ENCODE data around the gene TSHZ2.

The TSHZ2 gene

DNA sequence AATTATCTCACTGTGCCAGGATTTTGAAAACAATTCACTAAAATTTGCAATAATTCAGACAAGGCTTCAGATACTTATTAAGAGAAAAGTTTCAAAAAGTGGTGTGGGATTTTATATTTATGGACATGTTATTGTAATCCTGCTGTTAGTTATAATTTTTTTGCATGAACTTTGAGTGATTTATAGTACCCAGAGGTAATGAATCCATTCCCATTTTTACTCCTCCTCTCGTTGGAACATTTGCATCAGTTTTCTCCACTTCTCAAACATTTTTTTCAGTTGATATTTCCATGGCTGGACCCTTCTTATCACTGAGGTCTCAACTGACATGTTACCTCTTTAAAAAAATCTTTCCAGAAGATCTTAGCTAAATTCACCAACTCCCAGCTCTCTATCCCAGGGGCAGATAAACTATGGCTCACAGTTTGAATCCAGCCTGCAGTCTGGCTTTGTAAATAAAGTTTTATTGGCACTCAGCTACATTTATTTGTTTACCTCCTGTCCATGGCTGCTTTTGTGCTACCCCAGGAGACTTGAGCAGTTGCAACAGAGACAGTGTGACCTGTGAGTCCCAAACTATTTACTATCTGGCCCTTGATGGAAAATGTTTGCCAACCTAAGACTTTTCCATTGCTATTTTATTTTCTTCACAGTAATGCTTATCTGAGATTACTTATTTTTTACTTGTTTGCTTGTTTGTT, 83.4 kb downstream of the TSHZ2 start:
- H3K4me3 Mint-ChIP-seq = no peak overlapping the region
- peak overlapping the region; percentile 13 to 77 (median 38) for H3K27ac Mint-ChIP-seq
- H3K9me3 Mint-ChIP-seq = peaks cover 2% of the 10 kb centered on the region
- H3K4me1 Mint-ChIP-seq = peaks cover 22% of the 10 kb centered on the region
- TF ChIP-seq, protein P1, sequence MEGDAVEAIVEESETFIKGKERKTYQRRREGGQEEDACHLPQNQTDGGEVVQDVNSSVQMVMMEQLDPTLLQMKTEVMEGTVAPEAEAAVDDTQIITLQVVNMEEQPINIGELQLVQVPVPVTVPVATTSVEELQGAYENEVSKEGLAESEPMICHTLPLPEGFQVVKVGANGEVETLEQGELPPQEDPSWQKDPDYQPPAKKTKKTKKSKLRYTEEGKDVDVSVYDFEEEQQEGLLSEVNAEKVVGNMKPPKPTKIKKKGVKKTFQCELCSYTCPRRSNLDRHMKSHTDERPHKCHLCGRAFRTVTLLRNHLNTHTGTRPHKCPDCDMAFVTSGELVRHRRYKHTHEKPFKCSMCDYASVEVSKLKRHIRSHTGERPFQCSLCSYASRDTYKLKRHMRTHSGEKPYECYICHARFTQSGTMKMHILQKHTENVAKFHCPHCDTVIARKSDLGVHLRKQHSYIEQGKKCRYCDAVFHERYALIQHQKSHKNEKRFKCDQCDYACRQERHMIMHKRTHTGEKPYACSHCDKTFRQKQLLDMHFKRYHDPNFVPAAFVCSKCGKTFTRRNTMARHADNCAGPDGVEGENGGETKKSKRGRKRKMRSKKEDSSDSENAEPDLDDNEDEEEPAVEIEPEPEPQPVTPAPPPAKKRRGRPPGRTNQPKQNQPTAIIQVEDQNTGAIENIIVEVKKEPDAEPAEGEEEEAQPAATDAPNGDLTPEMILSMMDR (IDR thresholded peaks at IDR 0.05; ENCODE audit: unreplicated experiment in 3 of 3) = no peak
- H3K36me3 Mint-ChIP-seq (ENCODE audit: low read depth) = peaks cover 27% of the 10 kb centered on the region
- no peaks in the 10 kb centered on the region for H3K27me3 Mint-ChIP-seq (ENCODE audit: low read depth)

DNA sequence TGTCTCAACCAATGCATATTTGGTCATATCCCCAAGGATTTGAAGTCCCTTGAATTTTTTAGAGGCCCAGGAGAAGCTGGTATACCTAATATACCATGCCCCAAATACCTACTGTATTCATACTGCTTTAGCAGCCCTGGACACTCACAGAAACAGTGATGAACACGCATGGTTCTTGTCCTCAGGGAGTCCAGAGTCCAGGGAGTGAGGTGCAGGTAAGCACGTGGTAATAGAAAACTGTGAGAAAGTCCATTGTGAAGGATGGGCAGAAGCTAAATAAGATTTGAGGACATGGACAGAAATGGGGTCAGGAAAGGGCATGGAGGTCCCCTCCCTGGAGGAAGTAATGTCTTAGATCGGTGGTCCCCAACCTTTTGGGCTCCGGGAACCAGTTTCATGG, 85.4 kb downstream of the TSHZ2 start:
- peaks cover 2% of the 10 kb centered on the region for H3K9me3 Mint-ChIP-seq
- peaks cover 21% of the 10 kb centered on the region for H3K36me3 Mint-ChIP-seq (ENCODE audit: low read depth)
- TF ChIP-seq, protein P1 (IDR thresholded peaks at IDR 0.05; ENCODE audit: unreplicated experiment in 3 of 3) = no peak
- H3K27ac Mint-ChIP-seq = no peak overlapping the region
- no peak overlapping the region for H3K4me3 Mint-ChIP-seq
- H3K27me3 Mint-ChIP-seq (ENCODE audit: low read depth) = no peaks in the 10 kb centered on the region
- H3K4me1 Mint-ChIP-seq = peaks cover 35% of the 10 kb centered on the region

DNA sequence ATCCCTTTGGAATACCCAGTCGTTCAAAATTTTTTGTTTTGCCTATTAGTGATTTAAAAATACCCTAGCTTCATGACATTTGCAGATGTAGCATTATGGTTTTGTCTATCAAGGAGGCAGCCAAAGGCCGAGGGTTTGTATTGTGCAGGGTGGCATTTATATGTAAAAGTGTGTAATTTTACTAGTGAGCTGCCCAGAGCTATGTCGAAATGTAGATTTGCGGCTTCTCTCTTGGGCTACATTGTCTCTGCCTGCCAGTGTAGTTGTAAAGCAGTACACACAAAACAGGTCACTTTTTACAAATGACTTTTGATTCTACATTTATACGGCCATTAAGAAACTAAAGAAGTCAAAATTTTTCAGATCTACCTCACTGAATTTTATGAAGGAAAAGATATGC, 87.7 kb downstream of the TSHZ2 start:
- no peak overlapping the region for H3K4me3 Mint-ChIP-seq
- H3K36me3 Mint-ChIP-seq (ENCODE audit: low read depth) = peaks cover 16% of the 10 kb centered on the region
- peaks cover 2% of the 10 kb centered on the region for H3K9me3 Mint-ChIP-seq
- TF ChIP-seq, protein P1 (IDR thresholded peaks at IDR 0.05; ENCODE audit: unreplicated experiment in 3 of 3) = no peak
- peak overlapping the region in 2 of 3 experiments; percentile 26 to 35 for H3K27ac Mint-ChIP-seq
- H3K27me3 Mint-ChIP-seq (ENCODE audit: low read depth) = no peaks in the 10 kb centered on the region
- peaks cover 35% of the 10 kb centered on the region for H3K4me1 Mint-ChIP-seq

DNA sequence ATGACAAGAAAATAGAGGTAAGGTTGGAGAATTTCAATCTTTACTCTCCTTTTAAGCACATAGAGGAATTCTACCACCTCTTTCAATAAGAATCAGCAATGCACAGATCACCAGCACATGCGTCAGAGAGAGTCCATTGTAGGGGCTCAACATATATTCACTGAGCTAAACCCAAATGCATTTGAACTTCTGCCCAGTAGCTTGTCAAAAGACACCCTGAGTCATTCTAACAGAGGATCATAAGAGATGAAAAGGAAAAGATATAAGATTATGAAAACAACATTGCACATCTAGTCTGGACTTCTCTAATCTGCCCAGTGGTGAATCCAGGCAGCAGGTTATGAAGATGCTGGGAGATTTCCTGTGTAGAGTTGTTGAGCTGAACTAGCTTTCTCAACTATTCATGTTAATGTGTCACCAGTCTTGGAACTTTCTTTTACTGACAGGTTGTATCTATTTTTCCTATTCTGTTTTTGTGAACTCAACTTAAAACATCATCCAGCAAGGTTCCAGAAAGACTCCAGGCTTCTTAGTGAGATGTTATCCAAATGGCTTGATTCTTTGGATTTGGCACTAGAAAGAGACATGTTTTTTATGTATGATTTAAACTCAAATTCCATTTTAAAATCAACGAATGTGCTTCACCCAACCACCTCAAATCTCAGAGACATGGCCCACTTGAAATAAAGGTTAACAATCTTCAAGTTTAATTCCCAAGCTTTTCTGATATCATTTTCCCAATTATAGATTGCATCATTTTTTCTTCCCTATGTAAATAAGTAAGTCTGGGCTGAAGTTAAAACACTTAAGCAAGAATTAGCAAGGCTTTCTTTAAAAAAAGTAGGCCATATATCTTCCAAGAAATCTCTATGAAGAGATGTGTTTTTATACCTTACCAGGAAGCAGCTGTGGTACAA, 89.3 kb downstream of the TSHZ2 start:
- Mint-ChIP-seq H3K4me1 (peaks cover 25% of the 10 kb centered on the region), H3K4me3 (no peak overlapping the region)

DNA sequence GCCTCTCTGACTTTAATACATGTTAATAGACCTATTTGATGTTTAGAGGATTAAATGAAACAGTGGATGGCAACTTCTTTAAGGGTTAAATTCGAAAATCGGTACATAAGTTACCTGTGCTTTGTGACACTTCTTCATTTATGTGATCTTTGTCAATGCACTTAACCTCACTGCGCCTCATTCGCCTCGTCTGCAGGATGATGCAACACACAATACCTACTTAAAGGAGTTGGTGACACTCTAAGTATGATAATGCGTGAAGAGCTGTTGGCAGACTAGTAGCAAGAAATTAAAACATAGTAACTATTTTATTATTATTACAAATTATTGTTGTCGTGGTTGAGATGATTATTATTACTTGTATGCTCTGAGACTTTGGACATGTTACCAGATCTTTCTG, 92.8 kb downstream of the TSHZ2 start:
- H3K36me3 Mint-ChIP-seq (ENCODE audit: low read depth) = peaks cover 27% of the 10 kb centered on the region
- H3K27ac Mint-ChIP-seq = no peak overlapping the region
- no peaks in the 10 kb centered on the region for H3K27me3 Mint-ChIP-seq (ENCODE audit: low read depth)
- TF ChIP-seq, protein P1 (IDR thresholded peaks at IDR 0.05; ENCODE audit: unreplicated experiment in 3 of 3) = no peak
- peaks cover 8% of the 10 kb centered on the region for H3K9me3 Mint-ChIP-seq
- no peak overlapping the region for H3K4me3 Mint-ChIP-seq
- peaks cover 32% of the 10 kb centered on the region for H3K4me1 Mint-ChIP-seq

More for the DNA sequence above, 89.3 kb downstream of the TSHZ2 start:
- no peaks in the 10 kb centered on the region for H3K27me3 Mint-ChIP-seq (ENCODE audit: low read depth)
- H3K27ac Mint-ChIP-seq = peak overlapping the region in 2 of 3 experiments; percentile 5 to 9
- H3K9me3 Mint-ChIP-seq = peaks cover 2% of the 10 kb centered on the region
- TF ChIP-seq, protein P1 (IDR thresholded peaks at IDR 0.05; ENCODE audit: unreplicated experiment in 3 of 3) = no peak
- H3K36me3 Mint-ChIP-seq (ENCODE audit: low read depth) = peaks cover 17% of the 10 kb centered on the region
